Measurements from ENCODE around the gene IL1RL2.

DNA sequence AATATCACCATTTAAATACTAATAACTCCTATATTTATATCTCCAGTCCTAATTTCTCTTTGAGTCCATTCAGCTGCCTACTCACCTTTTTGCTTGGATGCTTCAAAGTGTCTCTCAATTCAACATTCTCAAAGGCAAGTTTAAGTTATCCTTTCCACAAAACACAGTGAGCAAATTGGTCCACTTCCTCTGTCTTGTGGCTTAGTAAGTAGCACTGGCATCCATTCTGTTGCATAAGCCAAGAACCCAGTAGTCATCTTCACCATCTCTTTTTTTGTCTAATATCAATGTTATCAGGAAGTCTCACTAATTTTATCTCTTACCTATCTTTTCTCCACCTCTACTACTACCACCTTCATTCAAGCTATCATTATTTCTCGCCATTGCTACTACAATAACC lies 97.2 kb downstream of the IL1RL2 start:
- TF ChIP-seq, protein P1, sequence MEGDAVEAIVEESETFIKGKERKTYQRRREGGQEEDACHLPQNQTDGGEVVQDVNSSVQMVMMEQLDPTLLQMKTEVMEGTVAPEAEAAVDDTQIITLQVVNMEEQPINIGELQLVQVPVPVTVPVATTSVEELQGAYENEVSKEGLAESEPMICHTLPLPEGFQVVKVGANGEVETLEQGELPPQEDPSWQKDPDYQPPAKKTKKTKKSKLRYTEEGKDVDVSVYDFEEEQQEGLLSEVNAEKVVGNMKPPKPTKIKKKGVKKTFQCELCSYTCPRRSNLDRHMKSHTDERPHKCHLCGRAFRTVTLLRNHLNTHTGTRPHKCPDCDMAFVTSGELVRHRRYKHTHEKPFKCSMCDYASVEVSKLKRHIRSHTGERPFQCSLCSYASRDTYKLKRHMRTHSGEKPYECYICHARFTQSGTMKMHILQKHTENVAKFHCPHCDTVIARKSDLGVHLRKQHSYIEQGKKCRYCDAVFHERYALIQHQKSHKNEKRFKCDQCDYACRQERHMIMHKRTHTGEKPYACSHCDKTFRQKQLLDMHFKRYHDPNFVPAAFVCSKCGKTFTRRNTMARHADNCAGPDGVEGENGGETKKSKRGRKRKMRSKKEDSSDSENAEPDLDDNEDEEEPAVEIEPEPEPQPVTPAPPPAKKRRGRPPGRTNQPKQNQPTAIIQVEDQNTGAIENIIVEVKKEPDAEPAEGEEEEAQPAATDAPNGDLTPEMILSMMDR (IDR thresholded peaks at IDR 0.05), result no peak
- no peak for TF ChIP-seq POLR2A (IDR thresholded peaks at IDR 0.05)
